Activated T-helper 2 cell treated with anti-CD3 and anti-CD28 coated beads, Interferon-gamma antibody, Interleukin-2, Interleukin-4, amounts not matched to agents 10 μg/mL and 5 μg/mL and 100 μg/mL, durations not matched to agents 14 hours and 24 hours and 36 hours (primary cell): ENCODE measurements around the gene SOCS2. TPM values are rescaled to one million over a fixed set of nuclear protein-coding genes. Genes with fewer than 3 reads are reported as not detected.
A peak's percentile ranks its signal among the peaks of the same experiment; 100 is the strongest.

Experiments
- DNase-seq: peaks from one replicate; pipeline ENCODE4 v3.0.0; 2021; ENCODE audit warnings: low spot score
- H3K27ac Mint-ChIP-seq: one replicate; pipeline ENCODE4 v1.8.0; 2021; ENCODE audit warnings: mixed read lengths
- H3K27me3 Mint-ChIP-seq: one replicate; pipeline ENCODE4 v1.8.0; 2021; ENCODE audit warnings: low read depth, mixed read lengths
- H3K36me3 Mint-ChIP-seq: one replicate; pipeline ENCODE4 v1.8.0; 2021; ENCODE audit warnings: low read depth, mixed read lengths
- H3K4me1 Mint-ChIP-seq: one replicate; pipeline ENCODE4 v1.8.0; 2021; ENCODE audit warnings: low read depth, mixed read lengths
- H3K4me3 Mint-ChIP-seq: one replicate; pipeline ENCODE4 v1.8.0; 2021; ENCODE audit warnings: low read depth, mild to moderate bottlenecking, moderate library complexity, mixed read lengths
- H3K9me3 Mint-ChIP-seq: one replicate; pipeline ENCODE4 v1.8.0; 2021; ENCODE audit warnings: mixed read lengths
- intact Hi-C: fragments of 100-400 bp; cut with micrococcal nuclease; formaldehyde crosslinking; loops from one replicate; pipeline ENCODE4 v1.15.1; 2023
- total RNA-seq: library from RNA; stranded (reverse); gene quantifications from 2 replicates; pipeline ENCODE4 v1.2.3, GENCODE V29; 2022

SOCS2 gene
- 34.9 and 37.3 TPM in 2 replicates for total RNA-seq

- H3K4me3 Mint-ChIP-seq, result peak within 1 kb of the TSS; percentile 98
- H3K27me3 Mint-ChIP-seq, result peaks cover 20% of the 10 kb centered on the region
- H3K27ac Mint-ChIP-seq, result peak within 1 kb of the TSS; percentile 95
- no peaks in the 10 kb centered on the region for H3K9me3 Mint-ChIP-seq
- peaks cover 44% of the 10 kb centered on the region for H3K36me3 Mint-ChIP-seq
- peaks cover 22% of the 10 kb centered on the region for H3K4me1 Mint-ChIP-seq
- intact Hi-C loops, result loop anchor here (1.0 to 10.0 kb wide), 11 partner anchors 19 to 1975 kb away; partner anchors contain the start of genes FGD6, MRPL42, UBE2N and VEZT
- DNase-seq, result peak; percentile 29
Measured at GRCh38 chr12:93571925-93572711, at the start of gene SOCS2. Gene SOCS2, plus strand, starts transcription at chr12:93572675. Its CDS starts 223 bp downstream, at chr12:93572898.

- Mint-ChIP-seq H3K27ac (no peak overlapping the region), H3K4me1 (peaks cover 9% of the 10 kb centered on the region), H3K9me3 (no peaks in the 10 kb centered on the region), H3K36me3 (no peaks in the 10 kb centered on the region), H3K4me3 (no peak overlapping the region), H3K27me3 (peaks cover 20% of the 10 kb centered on the region)
- DNase-seq, result no peak
- intact Hi-C loops, result no loop called here
Measured at GRCh38 chr12:93524386-93525133, 47.9 kb upstream of the SOCS2 start.

- Mint-ChIP-seq H3K4me1 (peaks cover 17% of the 10 kb centered on the region), H3K27ac (no peak overlapping the region)
- no peak for DNase-seq
Measured at GRCh38 chr12:93526786-93527428, 45.6 kb upstream of the SOCS2 start.

GRCh38 chr12:93530358-93530757 is 42.1 kb upstream of the SOCS2 start:
- peaks cover 12% of the 10 kb centered on the region for H3K4me1 Mint-ChIP-seq
- H3K4me3 Mint-ChIP-seq, result no peak overlapping the region
- no peaks in the 10 kb centered on the region for H3K36me3 Mint-ChIP-seq
- intact Hi-C loops, result no loop called here
- no peaks in the 10 kb centered on the region for H3K9me3 Mint-ChIP-seq
- peaks cover 6% of the 10 kb centered on the region for H3K27me3 Mint-ChIP-seq
- no peak for DNase-seq
- no peak overlapping the region for H3K27ac Mint-ChIP-seq

More at GRCh38 chr12:93526786-93527428, 45.6 kb upstream of the SOCS2 start:
- intact Hi-C loops, result no loop called here
- Mint-ChIP-seq H3K4me3 (no peak overlapping the region), H3K36me3 (no peaks in the 10 kb centered on the region), H3K9me3 (no peaks in the 10 kb centered on the region), H3K27me3 (peaks cover 20% of the 10 kb centered on the region)

- no peaks in the 10 kb centered on the region for H3K9me3 Mint-ChIP-seq
- no peak overlapping the region for H3K27ac Mint-ChIP-seq
- peaks cover 13% of the 10 kb centered on the region for H3K4me1 Mint-ChIP-seq
- no peak overlapping the region for H3K4me3 Mint-ChIP-seq
- DNase-seq, result no peak
- no peaks in the 10 kb centered on the region for H3K27me3 Mint-ChIP-seq
- intact Hi-C loops, result no loop called here
- no peaks in the 10 kb centered on the region for H3K36me3 Mint-ChIP-seq
Measured at GRCh38 chr12:93533310-93533709, 39.2 kb upstream of the SOCS2 start.

GRCh38 chr12:93536111-93536765 is 36.2 kb upstream of the SOCS2 start:
- H3K4me1 Mint-ChIP-seq, result peaks cover 16% of the 10 kb centered on the region

GRCh38 chr12:93536766-93537488 is 35.5 kb upstream of the SOCS2 start:
- Mint-ChIP-seq H3K9me3 (no peaks in the 10 kb centered on the region), H3K27ac (no peak overlapping the region), H3K36me3 (peaks cover 2% of the 10 kb centered on the region), H3K27me3 (no peaks in the 10 kb centered on the region), H3K4me3 (no peak overlapping the region), H3K4me1 (peaks cover 23% of the 10 kb centered on the region)
- DNase-seq, result no peak
- intact Hi-C loops, result no loop called here

More at GRCh38 chr12:93536111-93536765, 36.2 kb upstream of the SOCS2 start:
- H3K27ac Mint-ChIP-seq, result no peak overlapping the region
- no peaks in the 10 kb centered on the region for H3K27me3 Mint-ChIP-seq
- no peaks in the 10 kb centered on the region for H3K9me3 Mint-ChIP-seq
- intact Hi-C loops, result no loop called here
- DNase-seq, result no peak
- H3K4me3 Mint-ChIP-seq, result no peak overlapping the region
- no peaks in the 10 kb centered on the region for H3K36me3 Mint-ChIP-seq

GRCh38 chr12:93537769-93538168 is 34.7 kb upstream of the SOCS2 start:
- H3K36me3 Mint-ChIP-seq, result peaks cover 2% of the 10 kb centered on the region
- no peak for DNase-seq
- H3K27me3 Mint-ChIP-seq, result no peaks in the 10 kb centered on the region
- peaks cover 25% of the 10 kb centered on the region for H3K4me1 Mint-ChIP-seq
- no peaks in the 10 kb centered on the region for H3K9me3 Mint-ChIP-seq
- H3K4me3 Mint-ChIP-seq, result no peak overlapping the region
- H3K27ac Mint-ChIP-seq, result no peak overlapping the region
- intact Hi-C loops, result no loop called here

- H3K27me3 Mint-ChIP-seq, result no peaks in the 10 kb centered on the region
- intact Hi-C loops, result no loop called here
- H3K36me3 Mint-ChIP-seq, result peaks cover 13% of the 10 kb centered on the region
Measured at GRCh38 chr12:93539821-93540220, 32.7 kb upstream of the SOCS2 start.

GRCh38 chr12:93540466-93540865 is 32.0 kb upstream of the SOCS2 start:
- no peaks in the 10 kb centered on the region for H3K27me3 Mint-ChIP-seq
- no peak overlapping the region for H3K4me3 Mint-ChIP-seq
- H3K36me3 Mint-ChIP-seq, result peaks cover 16% of the 10 kb centered on the region
- H3K27ac Mint-ChIP-seq, result no peak overlapping the region
- H3K9me3 Mint-ChIP-seq, result no peaks in the 10 kb centered on the region
- intact Hi-C loops, result no loop called here
- peaks cover 24% of the 10 kb centered on the region for H3K4me1 Mint-ChIP-seq
- no peak for DNase-seq

More at GRCh38 chr12:93539821-93540220, 32.7 kb upstream of the SOCS2 start:
- no peak for DNase-seq
- Mint-ChIP-seq H3K9me3 (no peaks in the 10 kb centered on the region), H3K27ac (no peak overlapping the region), H3K4me3 (no peak overlapping the region), H3K4me1 (peaks cover 24% of the 10 kb centered on the region)

- no peak overlapping the region for H3K4me3 Mint-ChIP-seq
- H3K36me3 Mint-ChIP-seq, result peaks cover 16% of the 10 kb centered on the region
- intact Hi-C loops, result no loop called here
- peaks cover 22% of the 10 kb centered on the region for H3K4me1 Mint-ChIP-seq
- no peak for DNase-seq
- H3K27ac Mint-ChIP-seq, result no peak overlapping the region
- no peaks in the 10 kb centered on the region for H3K27me3 Mint-ChIP-seq
- H3K9me3 Mint-ChIP-seq, result no peaks in the 10 kb centered on the region
Measured at GRCh38 chr12:93541578-93542225, 30.8 kb upstream of the SOCS2 start.
